ENCODE measurements around the gene LIPC. TPM values are rescaled to one million over a fixed set of nuclear protein-coding genes. Genes with fewer than 3 reads are reported as not detected.

LIPC gene
- total and polyA plus RNA-seq, 9 of the 15 experiments (the other 6 are each of a cell fraction or from before 2014, with no cell fraction given) = 0.07 to 0.41 (median 0.11) TPM; not detected in 2

DNA sequence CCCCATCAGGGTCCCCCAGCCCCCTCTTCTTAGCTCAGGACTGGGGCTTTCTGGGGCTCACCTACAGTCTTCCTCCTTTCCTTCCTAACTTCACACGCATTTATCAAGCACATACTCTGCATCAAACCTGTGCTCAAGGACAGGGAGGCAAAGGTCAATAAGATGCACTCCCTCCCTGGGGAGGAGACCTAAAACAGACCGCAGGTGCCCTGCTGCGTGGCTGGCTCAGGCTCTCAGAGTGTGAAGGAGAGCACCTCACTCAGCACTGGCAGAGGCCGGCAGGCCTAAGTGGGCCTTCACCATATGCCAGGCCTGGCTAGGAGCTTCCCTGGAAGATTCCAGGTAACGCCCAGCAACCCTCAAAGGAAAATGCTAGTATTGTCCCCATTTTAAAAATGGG lies 16.5 kb downstream of the LIPC start:
- H3K9me1 ChIP-seq (ENCODE audit: control insufficient read depth, insufficient read depth, low read length) = no peaks in the 10 kb centered on the region
- POLR2A ChIA-PET = no interaction called here
- ATAC-seq = no peak

More for the DNA sequence above, 16.5 kb downstream of the LIPC start:
- DNase-seq (ENCODE audit: extremely low read depth in 1 of 4, low spot score in 3 of 4) = no peak
- Histone ChIP-seq H3K4me3 (no peak overlapping the region), H3K4me2 (ENCODE audit: insufficient read depth, low read length) (no peak overlapping the region), H3K9me3 (replicated peaks; ENCODE audit: control insufficient read depth, insufficient read depth, low read depth, low read length) (no peaks in the 10 kb centered on the region), H2AFZ (ENCODE audit: low read depth, low read length) (peak overlapping the region; percentile 39), H3K79me2 (ENCODE audit: control insufficient read depth, insufficient read depth, low read length) (no peaks in the 10 kb centered on the region), H3K4me1 (replicated peaks in 1 of 2; ENCODE audit: control insufficient read depth in 2 of 2, insufficient read depth in 2 of 2, low read length in 2 of 2) (peaks cover 4 to 5% of the 10 kb centered on the region in 2 experiments; a peak in 3 of 5 replicates), H3K36me3 (ENCODE audit: control insufficient read depth, insufficient read depth, low read length) (no peaks in the 10 kb centered on the region), H4K20me1 (replicated peaks; ENCODE audit: control insufficient read depth, insufficient read depth, low read length) (no peaks in the 10 kb centered on the region), H3K27ac (ENCODE audit: extremely low read depth, low read depth, low read length) (no peak overlapping the region), H3K27me3 (ENCODE audit: control insufficient read depth in 2 of 2, insufficient read depth in 2 of 2, low read length in 2 of 2) (no peaks in the 10 kb centered on the region), H3K9ac (ENCODE audit: insufficient read depth in 1 of 2, low read depth in 2 of 2, low read length in 2 of 2) (no peak overlapping the region)
- FAIRE-seq = no peak
- CTCF ChIA-PET (ENCODE audit: low intra/inter-chr PET ratio) = no interaction called here
- intact Hi-C loops (cut with micrococcal nuclease) = no loop called here
- BruUV-seq (replicated peaks) = no TSS peak
- in situ Hi-C loops (cut with MboI) = no loop called here
- 72% methylated on average over 5 of the region's 5 CpGs for WGBS (ENCODE audit: insufficient coverage, low coverage, missing lambda C conversion rate)
- TF ChIP-seq ATF6 (CRISPR knock-in tag; IDR thresholded peaks at IDR 0.05) (no peak), ZNF41 (CRISPR knock-in tag; conservative IDR thresholded peaks at IDR 0.05) (no peak), ZNF174 (CRISPR knock-in tag; IDR thresholded peaks at IDR 0.05) (no peak), ZSCAN29 (IDR thresholded peaks at IDR 0.05) (no peak), DDX20 (tag; IDR thresholded peaks at IDR 0.05; ENCODE audit: low read depth) (no peak), ZNF785 (CRISPR knock-in tag; IDR thresholded peaks at IDR 0.05) (no peak), TAF1 (IDR thresholded peaks at IDR 0.05; ENCODE audit: control insufficient read depth, extremely low read depth, insufficient read depth, low read length, severe bottlenecking) (no peak), MCM2 (IDR thresholded peaks at IDR 0.05; ENCODE audit: low read depth) (no peak), NR2C1 (IDR thresholded peaks at IDR 0.05) (no peak), NR2C1 (tag; IDR thresholded peaks at IDR 0.05) (no peak), SMARCE1 (IDR thresholded peaks at IDR 0.05) (no peak), ZNF764 (CRISPR knock-in tag; IDR thresholded peaks at IDR 0.05; ENCODE audit: low read depth) (no peak), ADNP (tag; IDR thresholded peaks at IDR 0.05) (no peak), HDAC6 (IDR thresholded peaks at IDR 0.05; ENCODE audit: low read depth, low read length) (no peak), WHSC1 (IDR thresholded peaks at IDR 0.05; ENCODE audit: low read length) (no peak), ZNF354B (CRISPR knock-in tag; IDR thresholded peaks at IDR 0.05) (no peak)
- TF ChIP-seq, protein P1, sequence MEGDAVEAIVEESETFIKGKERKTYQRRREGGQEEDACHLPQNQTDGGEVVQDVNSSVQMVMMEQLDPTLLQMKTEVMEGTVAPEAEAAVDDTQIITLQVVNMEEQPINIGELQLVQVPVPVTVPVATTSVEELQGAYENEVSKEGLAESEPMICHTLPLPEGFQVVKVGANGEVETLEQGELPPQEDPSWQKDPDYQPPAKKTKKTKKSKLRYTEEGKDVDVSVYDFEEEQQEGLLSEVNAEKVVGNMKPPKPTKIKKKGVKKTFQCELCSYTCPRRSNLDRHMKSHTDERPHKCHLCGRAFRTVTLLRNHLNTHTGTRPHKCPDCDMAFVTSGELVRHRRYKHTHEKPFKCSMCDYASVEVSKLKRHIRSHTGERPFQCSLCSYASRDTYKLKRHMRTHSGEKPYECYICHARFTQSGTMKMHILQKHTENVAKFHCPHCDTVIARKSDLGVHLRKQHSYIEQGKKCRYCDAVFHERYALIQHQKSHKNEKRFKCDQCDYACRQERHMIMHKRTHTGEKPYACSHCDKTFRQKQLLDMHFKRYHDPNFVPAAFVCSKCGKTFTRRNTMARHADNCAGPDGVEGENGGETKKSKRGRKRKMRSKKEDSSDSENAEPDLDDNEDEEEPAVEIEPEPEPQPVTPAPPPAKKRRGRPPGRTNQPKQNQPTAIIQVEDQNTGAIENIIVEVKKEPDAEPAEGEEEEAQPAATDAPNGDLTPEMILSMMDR (IDR thresholded peaks at IDR 0.05 in 2 of 3, conservative IDR thresholded peaks at IDR 0.05 in 1 of 3; ENCODE audit: insufficient read depth in 2 of 3, low read depth in 1 of 3, low read length in 3 of 3) = no peak
- TF ChIP-seq, protein P2, sequence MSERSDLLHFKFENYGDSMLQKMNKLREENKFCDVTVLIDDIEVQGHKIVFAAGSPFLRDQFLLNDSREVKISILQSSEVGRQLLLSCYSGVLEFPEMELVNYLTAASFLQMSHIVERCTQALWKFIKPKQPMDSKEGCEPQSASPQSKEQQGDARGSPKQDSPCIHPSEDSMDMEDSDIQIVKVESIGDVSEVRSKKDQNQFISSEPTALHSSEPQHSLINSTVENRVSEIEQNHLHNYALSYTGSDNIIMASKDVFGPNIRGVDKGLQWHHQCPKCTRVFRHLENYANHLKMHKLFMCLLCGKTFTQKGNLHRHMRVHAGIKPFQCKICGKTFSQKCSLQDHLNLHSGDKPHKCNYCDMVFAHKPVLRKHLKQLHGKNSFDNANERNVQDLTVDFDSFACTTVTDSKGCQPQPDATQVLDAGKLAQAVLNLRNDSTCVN (CRISPR knock-in tag; IDR thresholded peaks at IDR 0.05) = no peak
- TF ChIP-seq, protein P3, sequence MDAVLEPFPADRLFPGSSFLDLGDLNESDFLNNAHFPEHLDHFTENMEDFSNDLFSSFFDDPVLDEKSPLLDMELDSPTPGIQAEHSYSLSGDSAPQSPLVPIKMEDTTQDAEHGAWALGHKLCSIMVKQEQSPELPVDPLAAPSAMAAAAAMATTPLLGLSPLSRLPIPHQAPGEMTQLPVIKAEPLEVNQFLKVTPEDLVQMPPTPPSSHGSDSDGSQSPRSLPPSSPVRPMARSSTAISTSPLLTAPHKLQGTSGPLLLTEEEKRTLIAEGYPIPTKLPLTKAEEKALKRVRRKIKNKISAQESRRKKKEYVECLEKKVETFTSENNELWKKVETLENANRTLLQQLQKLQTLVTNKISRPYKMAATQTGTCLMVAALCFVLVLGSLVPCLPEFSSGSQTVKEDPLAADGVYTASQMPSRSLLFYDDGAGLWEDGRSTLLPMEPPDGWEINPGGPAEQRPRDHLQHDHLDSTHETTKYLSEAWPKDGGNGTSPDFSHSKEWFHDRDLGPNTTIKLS (IDR thresholded peaks at IDR 0.05; ENCODE audit: borderline replicate concordance, low read depth) = no peak
